BE2C (cell line): ENCODE data around the gene ARFRP1.

Source experiments
- DNase-seq: peaks from one replicate; pipeline ENCODE4 v3.0.0-alpha.2; 2020
- H3K27me3 ChIP-seq: fragments of 250-450 bp; sonication (Bioruptor Pico); 2 replicates; pipeline ENCODE4 v1.5.1; 2020; ENCODE audit warnings: mild to moderate bottlenecking
- H3K36me3 ChIP-seq: fragments of 250-450 bp; sonication (Bioruptor Pico); 2 replicates; pipeline ENCODE4 v1.5.1; 2020; ENCODE audit warnings: mild to moderate bottlenecking
- H3K4me1 ChIP-seq: fragments of 250-450 bp; sonication (Bioruptor Pico); 2 replicates; pipeline ENCODE4 v1.5.1; 2020
- H3K4me3 ChIP-seq: 2 replicates; pipeline ENCODE4 v1.5.1; 2011; ENCODE audit warnings: low read depth, low read length
- H3K9me3 ChIP-seq: fragments of 250-450 bp; sonication (Bioruptor Pico); 2 replicates; pipeline ENCODE4 v1.5.1; 2020
- TF ChIP-seq, protein P1 (sequence below): IDR thresholded peaks from 2 replicates; pipeline ENCODE4 v1.5.1; 2012; ENCODE audit warnings: mild to moderate bottlenecking, low read depth, low read length

The ARFRP1 gene

GRCh38 chr20:63741354-63741675 is 33.5 kb upstream of the ARFRP1 start:
- TF ChIP-seq, protein P1, sequence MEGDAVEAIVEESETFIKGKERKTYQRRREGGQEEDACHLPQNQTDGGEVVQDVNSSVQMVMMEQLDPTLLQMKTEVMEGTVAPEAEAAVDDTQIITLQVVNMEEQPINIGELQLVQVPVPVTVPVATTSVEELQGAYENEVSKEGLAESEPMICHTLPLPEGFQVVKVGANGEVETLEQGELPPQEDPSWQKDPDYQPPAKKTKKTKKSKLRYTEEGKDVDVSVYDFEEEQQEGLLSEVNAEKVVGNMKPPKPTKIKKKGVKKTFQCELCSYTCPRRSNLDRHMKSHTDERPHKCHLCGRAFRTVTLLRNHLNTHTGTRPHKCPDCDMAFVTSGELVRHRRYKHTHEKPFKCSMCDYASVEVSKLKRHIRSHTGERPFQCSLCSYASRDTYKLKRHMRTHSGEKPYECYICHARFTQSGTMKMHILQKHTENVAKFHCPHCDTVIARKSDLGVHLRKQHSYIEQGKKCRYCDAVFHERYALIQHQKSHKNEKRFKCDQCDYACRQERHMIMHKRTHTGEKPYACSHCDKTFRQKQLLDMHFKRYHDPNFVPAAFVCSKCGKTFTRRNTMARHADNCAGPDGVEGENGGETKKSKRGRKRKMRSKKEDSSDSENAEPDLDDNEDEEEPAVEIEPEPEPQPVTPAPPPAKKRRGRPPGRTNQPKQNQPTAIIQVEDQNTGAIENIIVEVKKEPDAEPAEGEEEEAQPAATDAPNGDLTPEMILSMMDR: no peak
- peak overlapping the region; percentile 72 for H3K4me3 ChIP-seq

DNA sequence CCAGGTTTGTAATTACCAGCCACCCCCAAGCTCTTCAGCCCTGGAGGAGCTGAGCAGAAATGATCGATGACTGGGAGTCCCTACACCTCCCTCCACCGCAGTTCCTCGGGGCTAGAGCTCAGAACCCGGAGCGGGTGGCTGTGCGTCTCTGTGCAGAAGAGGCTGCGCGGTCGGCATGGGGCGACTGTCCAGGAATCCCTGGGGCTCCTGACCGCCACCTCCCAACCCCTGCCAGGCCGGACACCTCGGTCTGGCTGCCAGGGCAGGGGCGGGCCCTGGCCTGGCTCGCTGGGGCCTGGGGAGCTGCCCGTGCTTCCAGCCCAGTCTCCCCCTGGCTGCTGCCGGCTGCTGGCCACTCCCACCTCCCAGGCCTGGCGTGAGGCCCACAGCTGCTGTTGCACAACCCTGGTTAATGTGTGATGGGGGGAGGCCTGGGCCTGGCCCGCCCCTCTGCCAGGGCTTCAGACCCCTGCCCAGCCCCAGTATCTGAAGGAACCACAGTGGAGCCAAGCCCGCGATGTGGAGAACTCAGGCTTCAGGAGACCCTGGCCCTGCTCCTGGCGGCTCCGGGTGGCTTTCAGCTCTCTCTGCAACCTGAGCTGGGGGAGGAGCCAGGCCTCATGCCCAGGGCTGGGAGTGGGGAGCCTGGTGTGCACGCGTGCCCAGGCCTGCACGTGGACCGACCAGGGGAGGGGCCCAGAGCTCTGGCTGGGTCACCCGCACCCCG is 33.0 kb upstream of the ARFRP1 start:
- DNase-seq: peak; percentile 86
- Histone ChIP-seq H3K9me3 (no peaks in the 10 kb centered on the region), H3K27me3 (peaks cover 3% of the 10 kb centered on the region; the same call in 1 of the 2 replicates), H3K36me3 (peaks cover 16% of the 10 kb centered on the region), H3K4me1 (peaks cover 3% of the 10 kb centered on the region), H3K4me3 (peak overlapping the region; percentile 72)
- TF ChIP-seq, protein P1: peak; percentile 12; the same call in 1 of the 2 replicates

More at GRCh38 chr20:63741354-63741675, 33.5 kb upstream of the ARFRP1 start:
- Histone ChIP-seq H3K9me3 (no peaks in the 10 kb centered on the region), H3K27me3 (peaks cover 3% of the 10 kb centered on the region; the same call in 1 of the 2 replicates), H3K36me3 (peaks cover 14% of the 10 kb centered on the region), H3K4me1 (peaks cover 3% of the 10 kb centered on the region)
- no peak for DNase-seq

DNA sequence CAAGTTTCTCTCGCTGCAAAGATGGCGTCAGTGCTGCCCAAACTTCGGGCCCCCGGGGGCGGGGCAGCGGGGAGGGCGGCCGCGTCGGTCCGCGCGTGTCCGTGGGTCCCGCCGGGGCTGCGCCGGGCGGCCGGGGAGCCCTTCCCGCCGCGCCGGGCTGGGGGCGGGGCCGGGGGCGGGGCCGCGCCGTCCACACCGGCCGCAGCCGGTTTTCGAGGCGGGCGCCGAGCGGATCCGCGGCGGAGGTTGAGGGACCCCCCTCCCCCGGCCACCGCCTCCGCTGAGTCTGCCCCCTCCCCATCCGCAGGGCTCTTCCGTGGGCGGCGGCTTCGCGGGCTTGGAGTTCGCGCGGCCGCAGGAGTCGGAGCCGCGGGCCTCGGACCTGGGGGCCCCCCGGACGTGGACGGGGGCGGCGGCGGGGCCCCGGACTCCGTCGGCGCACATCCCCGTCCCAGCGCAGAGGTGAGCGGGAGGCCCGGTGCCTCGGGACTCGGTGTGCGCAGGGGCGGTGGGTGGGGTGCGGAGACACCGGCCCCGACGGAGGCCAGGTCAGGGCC is 32.4 kb upstream of the ARFRP1 start:
- Histone ChIP-seq H3K4me3 (peak overlapping the region; percentile 72), H3K4me1 (peaks cover 3% of the 10 kb centered on the region), H3K9me3 (no peaks in the 10 kb centered on the region), H3K36me3 (peaks cover 22% of the 10 kb centered on the region), H3K27me3 (peaks cover 3% of the 10 kb centered on the region; the same call in 1 of the 2 replicates)
- TF ChIP-seq, protein P1: no peak
- peak; percentile 56 for DNase-seq

DNA sequence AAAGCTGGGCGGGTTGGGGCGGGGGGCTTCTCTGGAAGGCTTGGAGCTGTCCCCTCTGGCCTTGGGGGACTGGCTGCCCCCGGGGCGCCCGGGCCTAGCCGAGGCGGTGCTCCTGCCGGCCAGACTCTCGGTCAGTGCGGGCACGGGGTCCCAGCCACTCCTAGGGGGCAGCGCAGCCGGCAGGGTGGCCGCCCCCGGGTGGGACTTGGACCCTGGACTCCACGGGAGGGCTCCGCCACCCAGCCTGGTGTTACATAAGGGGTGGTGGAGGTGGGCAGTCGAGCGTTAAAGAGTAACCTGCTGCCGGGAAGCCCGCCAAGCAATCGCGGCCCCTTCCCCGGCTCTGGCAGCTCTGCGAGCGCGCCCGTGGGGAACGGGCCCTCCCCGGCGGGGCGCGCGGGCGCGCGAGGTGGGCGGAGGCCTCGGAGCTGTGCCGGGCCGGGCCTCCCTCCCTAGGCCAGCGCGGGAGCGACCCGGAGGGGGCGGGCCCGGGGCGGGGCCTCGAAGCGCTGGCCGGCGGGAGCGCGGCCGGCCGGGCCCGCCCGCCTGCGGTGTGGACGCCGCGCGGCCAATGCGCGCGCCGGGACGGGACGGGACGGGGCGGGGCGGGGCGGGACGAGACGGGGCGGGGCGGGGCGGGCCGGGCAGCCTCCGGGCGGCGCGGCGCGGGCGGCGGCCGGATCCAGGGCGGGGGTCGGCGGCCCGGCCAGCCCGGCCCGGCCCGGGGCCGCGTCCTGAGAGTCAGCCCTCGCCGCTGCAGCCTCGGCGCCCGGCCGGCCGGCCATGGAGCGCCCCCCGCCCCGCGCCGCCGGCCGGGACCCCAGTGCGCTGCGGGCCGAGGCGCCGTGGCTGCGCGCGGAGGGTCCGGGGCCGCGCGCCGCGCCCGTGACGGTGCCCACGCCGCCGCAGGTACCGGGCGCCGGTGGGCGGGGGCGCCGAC is 31.6 kb upstream of the ARFRP1 start, which contains the start of gene SLC2A4RG:
Gene SLC2A4RG, plus strand, starts transcription at position 647 of the 940 bp plus-strand sequence. Its CDS starts 137 bp downstream, at position 784.
- peak within 1 kb of the TSS; percentile 72 for H3K4me3 ChIP-seq
- DNase-seq: peak; percentile 85
- H3K9me3 ChIP-seq: no peaks in the 10 kb centered on the region
- peaks cover 3% of the 10 kb centered on the region; the same call in 1 of the 2 replicates for H3K27me3 ChIP-seq
- peaks cover 26% of the 10 kb centered on the region for H3K36me3 ChIP-seq
- TF ChIP-seq, protein P1: no peak
- H3K4me1 ChIP-seq: peaks cover 3% of the 10 kb centered on the region

- H3K27me3 ChIP-seq: peaks cover 3% of the 10 kb centered on the region; the same call in 1 of the 2 replicates
- H3K4me1 ChIP-seq: peaks cover 3% of the 10 kb centered on the region
- no peaks in the 10 kb centered on the region for H3K9me3 ChIP-seq
- TF ChIP-seq, protein P1: no peak
- H3K36me3 ChIP-seq: peaks cover 33% of the 10 kb centered on the region
- H3K4me3 ChIP-seq: peak overlapping the region; percentile 46; the same call in 1 of the 2 replicates
- peak; percentile 62 for DNase-seq
Observed at GRCh38 chr20:63738687-63739129, 30.9 kb upstream of the ARFRP1 start.
